HG03095 (cell line): ENCODE data around the gene AP2A2.
"Not testable (repeated sequence)": the region's sequence is repeated elsewhere in the genome, so short reads cannot be mapped to it uniquely, and the experiment has no call there.

Source experiments
- ATAC-seq: cut with Tn5 transposase; IDR thresholded peaks from one replicate; pipeline ENCODE4 v1.9.1; 2021; ENCODE audit warnings: moderate library complexity; ENCODE audit not compliant: unreplicated experiment

Gene AP2A2

DNA sequence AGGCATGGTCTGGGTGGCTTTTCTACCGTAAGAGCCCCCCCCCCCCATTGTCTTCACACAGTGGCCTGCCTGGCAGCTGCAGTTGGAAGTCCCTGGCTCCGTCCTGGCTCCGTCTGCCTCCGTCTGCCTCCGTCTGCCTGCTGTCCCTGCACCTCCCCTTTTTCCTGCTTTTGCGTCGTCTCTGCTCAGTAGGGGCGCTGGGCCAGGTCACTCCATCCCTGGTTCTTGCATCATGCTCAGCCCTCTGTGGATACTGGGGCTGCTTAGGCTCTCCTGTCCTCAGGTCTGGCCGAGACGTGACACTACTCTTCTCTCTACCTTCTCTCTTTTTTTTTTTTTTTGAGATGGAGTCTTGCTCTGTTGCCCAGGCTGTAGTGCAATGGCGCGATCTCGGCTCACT, 27.8 kb downstream of the AP2A2 start:
- ATAC-seq, result no peak

- ATAC-seq, result no peak
Observed at GRCh38 chr11:954392-955153, 28.9 kb downstream of the AP2A2 start.

DNA sequence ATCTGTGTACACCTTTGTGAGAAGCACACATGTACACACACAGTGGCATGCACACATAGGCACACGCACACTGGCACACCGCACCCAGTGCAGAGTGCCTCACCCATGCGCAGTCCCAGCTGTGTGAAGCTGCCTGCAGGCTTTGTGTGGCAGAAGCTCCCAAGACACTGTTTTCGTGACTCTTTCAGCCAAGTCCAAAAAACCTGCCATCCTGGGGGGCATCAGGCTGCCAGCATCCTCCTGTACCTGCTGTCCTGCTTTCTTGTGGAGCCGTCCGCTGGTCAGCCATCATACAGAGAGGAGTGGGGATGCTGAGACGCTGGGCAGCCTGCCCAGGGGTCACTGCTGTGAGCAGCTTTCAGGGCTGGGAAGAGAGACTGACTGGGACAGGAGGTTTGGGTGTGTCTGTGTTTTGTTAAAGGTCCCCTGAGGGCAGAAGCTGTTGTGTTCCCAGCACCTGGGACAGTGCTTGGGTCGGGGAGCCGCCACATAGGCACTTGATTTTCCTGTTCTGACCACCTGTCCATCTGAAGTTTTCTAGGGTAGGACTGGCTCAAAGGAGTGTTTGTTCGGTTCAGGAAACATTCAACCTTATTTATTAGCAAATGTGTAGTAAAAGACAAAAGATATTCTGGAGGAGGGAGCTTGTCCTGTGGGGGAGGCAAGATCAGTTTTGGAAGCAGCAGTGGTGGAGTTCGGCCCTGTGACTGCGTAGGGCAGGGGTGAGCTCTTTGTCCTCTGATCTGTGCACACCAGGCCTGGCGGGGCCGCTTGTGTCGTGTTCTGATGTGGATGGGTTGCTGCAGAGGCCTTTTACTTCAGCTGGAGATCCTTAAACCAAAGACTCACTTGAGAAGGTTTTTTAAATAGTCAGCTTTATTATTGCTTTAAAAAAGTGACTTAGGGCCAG, 29.7 kb downstream of the AP2A2 start:
- ATAC-seq, result no peak

DNA sequence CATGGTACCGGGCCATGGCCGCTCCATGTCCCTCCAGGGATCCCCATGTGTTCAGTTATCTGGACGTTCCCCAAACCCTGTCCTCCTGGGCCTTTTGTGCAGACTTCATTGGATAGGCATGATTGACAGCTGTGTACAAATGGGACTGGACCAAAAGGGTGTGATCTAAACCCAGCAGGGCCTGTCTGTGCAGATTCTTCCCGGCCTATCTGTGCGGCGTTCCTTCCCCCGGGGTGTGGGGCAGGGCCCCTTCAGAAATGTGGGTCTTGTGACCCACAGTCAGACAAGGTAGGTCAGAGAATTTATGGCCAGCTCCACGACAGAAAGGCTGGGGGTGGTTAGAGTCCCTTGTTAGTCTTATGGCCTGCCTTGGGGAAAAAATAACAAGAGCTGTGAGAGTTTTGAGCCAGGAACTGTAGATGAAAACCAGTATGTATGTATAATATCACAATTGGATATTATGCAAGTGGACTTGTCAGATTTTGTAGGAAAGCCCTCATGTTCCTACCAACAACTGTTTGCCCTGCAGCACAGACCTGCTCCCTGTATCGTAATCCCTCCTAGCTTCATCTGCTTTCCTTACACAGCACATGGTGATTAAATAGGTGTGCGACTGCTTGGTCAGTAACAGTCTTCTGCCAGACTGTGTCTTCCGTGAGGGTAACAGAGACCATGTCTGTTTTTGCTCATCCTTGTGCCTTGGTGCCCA, 31.7 kb downstream of the AP2A2 start:
- no peak for ATAC-seq

GRCh38 chr11:958101-958500, 32.4 kb downstream of the AP2A2 start:
- no peak for ATAC-seq

GRCh38 chr11:959027-959426, 33.4 kb downstream of the AP2A2 start:
- ATAC-seq, result no peak

- ATAC-seq, result no peak
Observed at GRCh38 chr11:959608-960007, 33.9 kb downstream of the AP2A2 start.

DNA sequence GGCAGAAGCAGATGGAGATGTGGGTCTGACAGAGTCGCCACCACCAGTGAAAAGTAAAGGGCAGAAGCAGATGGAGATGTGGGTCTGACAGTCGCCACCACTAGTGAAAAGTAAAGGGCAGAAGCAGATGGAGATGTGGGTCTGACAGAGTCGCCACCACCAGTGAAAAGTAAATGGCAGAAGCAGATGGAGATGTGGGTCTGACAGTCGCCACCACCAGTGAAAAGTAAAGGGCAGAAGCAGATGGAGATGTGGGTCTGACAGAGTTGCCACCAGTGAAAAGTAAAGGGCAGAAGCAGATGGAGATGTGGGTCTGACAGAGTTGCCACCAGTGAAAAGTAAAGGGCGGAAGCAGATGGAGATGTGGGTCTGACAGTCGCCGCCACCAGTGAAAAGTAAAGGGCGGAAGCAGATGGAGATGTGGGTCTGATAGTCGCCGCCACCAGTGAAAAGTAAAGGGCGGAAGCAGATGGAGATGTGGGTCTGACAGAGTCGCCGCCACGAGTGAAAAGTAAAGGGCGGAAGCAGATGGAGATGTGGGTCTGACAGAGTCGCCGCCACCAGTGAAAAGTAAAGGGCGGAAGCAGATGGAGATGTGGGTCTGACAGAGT, 35.7 kb downstream of the AP2A2 start:
- ATAC-seq, result not testable (repeated sequence)

- ATAC-seq, result no peak
Observed at GRCh38 chr11:961921-962320, 36.3 kb downstream of the AP2A2 start.

GRCh38 chr11:962688-963087, 37.0 kb downstream of the AP2A2 start:
- no peak for ATAC-seq

DNA sequence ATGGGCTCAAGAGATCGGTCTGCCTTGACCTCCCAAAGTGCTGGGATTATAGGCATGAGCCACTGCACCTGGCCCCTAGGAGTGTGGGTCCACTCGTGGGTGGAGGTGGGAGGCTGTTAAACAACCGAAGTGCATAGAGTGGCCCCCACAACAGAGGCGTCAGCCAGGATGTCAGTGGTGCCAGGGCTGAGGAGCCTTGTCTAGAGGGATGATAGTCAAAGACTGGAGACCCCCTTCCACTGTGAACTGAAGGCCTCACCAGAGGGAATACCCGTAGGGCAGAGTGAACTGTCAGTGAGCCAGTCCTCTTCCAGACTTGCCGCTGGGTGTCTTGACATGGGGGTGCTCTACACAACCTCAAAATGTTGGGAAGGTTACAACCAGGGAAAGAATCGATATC, 38.2 kb downstream of the AP2A2 start:
- ATAC-seq, result no peak

DNA sequence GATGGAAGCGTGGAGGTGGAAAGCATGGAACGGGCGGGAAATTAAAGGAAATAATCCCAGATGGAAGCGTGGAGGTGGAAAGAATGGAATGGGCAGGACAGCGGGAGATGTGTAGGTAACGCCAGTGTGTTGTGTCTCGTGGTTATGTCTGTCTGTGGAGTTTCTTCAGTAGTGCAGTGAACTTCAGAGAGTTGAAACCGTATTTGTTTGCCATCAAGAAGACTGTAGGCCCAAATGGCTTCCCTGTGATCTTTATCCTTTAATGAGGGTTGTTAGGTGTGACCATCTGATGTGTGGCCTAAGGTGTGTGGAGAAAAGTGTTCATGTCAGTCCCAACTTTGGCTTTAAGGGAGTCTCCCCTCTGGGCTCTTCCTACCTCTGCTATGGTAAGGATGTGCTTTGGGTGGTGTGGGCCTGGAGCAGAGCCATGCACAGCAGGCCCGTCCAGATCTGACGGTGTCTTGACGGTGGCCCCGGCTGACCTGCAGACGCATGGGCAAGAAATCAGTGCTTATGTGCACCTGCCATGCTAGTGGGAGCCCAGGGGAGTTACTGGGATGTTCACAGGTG, 39.6 kb downstream of the AP2A2 start:
- ATAC-seq, result no peak

GRCh38 chr11:967995-968751, 42.5 kb downstream of the AP2A2 start:
- ATAC-seq, result no peak

GRCh38 chr11:968822-969221, 43.2 kb downstream of the AP2A2 start:
- ATAC-seq, result no peak

GRCh38 chr11:969651-970205, 44.1 kb downstream of the AP2A2 start:
- no peak for ATAC-seq

DNA sequence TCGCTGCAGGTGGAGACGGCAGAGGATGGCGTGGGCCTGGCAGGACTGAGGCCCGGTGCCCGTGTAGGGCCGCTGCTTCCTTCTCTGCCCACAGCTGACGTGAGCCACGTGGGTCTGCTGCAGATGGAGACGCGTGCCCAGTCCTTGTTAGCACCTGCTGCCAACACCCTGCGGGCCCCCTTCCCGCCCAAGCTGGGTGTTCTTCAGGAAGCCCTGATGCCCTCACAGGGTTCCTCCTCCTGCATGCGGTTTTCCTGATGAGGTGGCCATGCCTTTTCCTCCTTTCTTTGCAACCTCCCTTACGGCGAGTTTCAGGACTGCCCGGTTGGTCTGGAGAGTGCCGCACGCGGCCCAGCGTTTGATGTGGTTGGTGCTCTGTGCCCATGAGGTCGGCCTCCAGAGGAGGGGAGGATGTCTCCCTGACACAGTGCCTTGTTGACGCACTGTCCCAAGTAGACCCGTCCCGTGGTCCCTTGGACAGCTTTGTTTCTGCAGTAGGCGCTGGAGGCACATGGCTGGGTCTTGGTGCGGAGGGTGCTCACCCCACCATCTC, 44.7 kb downstream of the AP2A2 start:
- ATAC-seq, result no peak

GRCh38 chr11:971092-971690, 45.5 kb downstream of the AP2A2 start:
- ATAC-seq, result no peak

GRCh38 chr11:971731-972365, 46.2 kb downstream of the AP2A2 start:
- no peak for ATAC-seq
